GM06990 (cell line): ENCODE results near the gene FUT3.

Experiments
- DNase-seq: peaks from one replicate; pipeline ENCODE4 v3.0.0-alpha.2; 2011; ENCODE audit not compliant: insufficient read length; ENCODE audit errors: extremely low read depth
- H3K27me3 ChIP-seq: replicated peaks from 2 replicates; pipeline ENCODE4 v1.6.0; 2011; ENCODE audit warnings: low read length; ENCODE audit not compliant: control insufficient read depth, insufficient read depth
- H3K36me3 ChIP-seq: 2 replicates; pipeline ENCODE4 v1.5.1; 2011; ENCODE audit warnings: low read length; ENCODE audit not compliant: control insufficient read depth, insufficient read depth
- H3K4me3 ChIP-seq: replicated peaks from 2 replicates; pipeline ENCODE4 v1.5.1; 2011; ENCODE audit warnings: low read depth, mild to moderate bottlenecking, control low read depth, low read length
- CTCF ChIP-seq: IDR thresholded peaks from 2 replicates; pipeline ENCODE4 v1.5.1; 2011; ENCODE audit warnings: low read length, control low read depth, mild to moderate bottlenecking, inconsistent platforms; ENCODE audit not compliant: insufficient read depth, poor library complexity, severe bottlenecking

The FUT3 gene

GRCh38 chr19:5851302-5851701, at the start of gene FUT3:
TSS of gene FUT3 (minus strand) at chr19:5851449.
- H3K36me3 ChIP-seq: no peaks in the 10 kb centered on the region
- no peak within 1 kb of the TSS for H3K4me3 ChIP-seq
- no peaks in the 10 kb centered on the region; the same call in 1 of the 2 replicates for H3K27me3 ChIP-seq
- no peak for DNase-seq
- no peak for TF ChIP-seq CTCF

DNA sequence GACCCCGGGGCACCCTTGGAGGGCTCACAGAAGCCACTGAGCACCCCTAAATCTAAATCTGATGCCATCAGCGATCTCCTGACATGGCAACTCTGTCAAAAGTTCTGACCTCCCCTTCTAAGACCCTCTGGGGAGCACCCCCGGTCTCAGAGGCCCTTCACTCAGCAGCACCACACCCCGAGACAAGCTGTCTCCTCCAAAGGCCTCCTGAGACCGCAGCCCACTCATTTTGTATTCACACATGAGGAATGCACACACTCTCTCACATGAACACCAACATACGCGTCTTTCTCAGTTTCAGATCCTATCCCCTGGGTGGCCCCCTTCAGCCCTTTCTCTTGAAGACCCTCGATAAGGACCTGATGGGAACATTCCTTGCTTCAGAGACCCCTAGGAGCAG, 49.7 kb upstream of the FUT3 start:
- DNase-seq: no peak

DNA sequence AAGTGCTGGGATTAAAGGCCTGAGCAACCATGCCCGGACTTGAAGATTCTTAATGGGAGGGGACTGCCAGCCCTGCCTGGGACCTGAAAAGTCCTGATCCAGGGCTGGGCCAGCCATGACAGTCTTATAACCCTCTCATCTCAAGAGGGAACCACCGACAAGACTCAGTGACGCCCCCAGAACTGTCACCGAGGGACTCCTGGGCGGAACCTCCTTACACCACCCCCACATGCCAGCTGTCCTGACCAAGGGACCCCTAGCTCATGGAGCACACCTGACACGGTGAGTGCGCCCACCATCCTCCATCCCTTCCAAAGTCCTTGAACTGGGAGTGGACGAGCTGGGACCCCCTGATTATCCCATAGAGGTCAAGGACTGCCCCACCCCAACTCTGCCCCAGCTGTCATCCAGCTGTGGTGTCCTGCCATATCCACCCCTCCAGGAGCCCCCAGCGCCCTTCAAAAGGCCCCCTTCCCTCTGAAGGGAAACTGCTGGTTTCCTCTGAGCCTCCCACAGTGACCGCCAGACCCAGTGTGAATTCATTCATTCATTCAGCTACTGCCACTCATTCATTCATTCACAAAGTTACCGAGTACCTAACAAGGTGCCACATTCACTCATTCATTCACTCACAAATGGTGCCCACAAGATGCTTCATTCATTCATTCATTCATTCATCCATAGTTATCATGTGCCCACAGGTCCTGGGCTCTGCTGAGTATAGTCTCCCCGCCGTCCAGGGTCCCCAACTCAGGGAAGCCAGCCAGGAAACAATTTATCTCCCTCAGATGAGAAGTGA, 48.7 kb upstream of the FUT3 start:
- Histone ChIP-seq H3K4me3 (no peak overlapping the region), H3K27me3 (no peaks in the 10 kb centered on the region), H3K36me3 (peaks cover 13% of the 10 kb centered on the region)
- no peak for TF ChIP-seq CTCF
- no peak for DNase-seq

More for the DNA sequence above, 49.7 kb upstream of the FUT3 start:
- Histone ChIP-seq H3K27me3 (no peaks in the 10 kb centered on the region), H3K4me3 (no peak overlapping the region), H3K36me3 (peaks cover 8% of the 10 kb centered on the region)
- TF ChIP-seq CTCF: no peak

GRCh38 chr19:5897189-5897969, 46.1 kb upstream of the FUT3 start:
- DNase-seq: no peak
- peak; percentile 4 for TF ChIP-seq CTCF
- Histone ChIP-seq H3K4me3 (no peak overlapping the region), H3K36me3 (peaks cover 13% of the 10 kb centered on the region), H3K27me3 (no peaks in the 10 kb centered on the region)

- Histone ChIP-seq H3K27me3 (no peaks in the 10 kb centered on the region), H3K4me3 (no peak overlapping the region), H3K36me3 (peaks cover 13% of the 10 kb centered on the region)
- no peak for TF ChIP-seq CTCF
- DNase-seq: no peak
Measured at GRCh38 chr19:5896365-5897076, 45.3 kb upstream of the FUT3 start.
